Activated naive CD4-positive, alpha-beta T cell treated with anti-CD3 and anti-CD28 coated beads, Interleukin-2, amount 10 ng/mL, durations not matched to agents 7 days and 5 days (primary cell): ENCODE measurements around the gene STIM1.

Experiments
- CTCF ChIA-PET: fragments of 350-600 bp; sonication (Branson Sonifier 250); formaldehyde crosslinking; loops from one replicate; lab custom pipeline; 2021; ENCODE audit warnings: antibody characterized with exemption; lab: Charles Lee
- DNase-seq: peaks from one replicate; pipeline ENCODE4 v3.0.0-alpha.2; 2020
- H3K27ac Mint-ChIP-seq: one replicate; pipeline ENCODE4 v1.8.0; 2021; ENCODE audit warnings: mild to moderate bottlenecking, moderate library complexity, mixed read lengths
- H3K27me3 Mint-ChIP-seq: one replicate; pipeline ENCODE4 v1.8.0; 2021; ENCODE audit warnings: mild to moderate bottlenecking, mixed read lengths
- H3K36me3 Mint-ChIP-seq: one replicate; pipeline ENCODE4 v1.8.0; 2021; ENCODE audit warnings: mixed read lengths
- H3K4me1 Mint-ChIP-seq: one replicate; pipeline ENCODE4 v1.8.0; 2021; ENCODE audit warnings: mixed read lengths
- H3K4me3 Mint-ChIP-seq: one replicate; pipeline ENCODE4 v1.8.0; 2021; ENCODE audit warnings: mild to moderate bottlenecking, moderate library complexity, mixed read lengths
- H3K9me3 Mint-ChIP-seq: one replicate; pipeline ENCODE4 v1.8.0; 2021; ENCODE audit warnings: mixed read lengths

The STIM1 gene

GRCh38 chr11:3949125-3949524 is 93.7 kb downstream of the STIM1 start:
- DNase-seq: peak; percentile 54
- H3K9me3 Mint-ChIP-seq: peaks cover 10% of the 10 kb centered on the region
- H3K27me3 Mint-ChIP-seq: no peaks in the 10 kb centered on the region
- H3K36me3 Mint-ChIP-seq: peaks cover 75% of the 10 kb centered on the region
- no peak overlapping the region for H3K4me3 Mint-ChIP-seq
- H3K4me1 Mint-ChIP-seq: peaks cover 94% of the 10 kb centered on the region
- CTCF ChIA-PET: interaction anchor here (0.7 to 4.4 kb wide), 3 partner anchors 9 to 95 kb away, joined by 3 to 25 read pairs (median 9); partner anchors contain the start of gene STIM1
- H3K27ac Mint-ChIP-seq: peak overlapping the region; percentile 98

- DNase-seq: no peak
- CTCF ChIA-PET: interaction anchor here (0.7 to 4.4 kb wide), 5 partner anchors 16 to 98 kb away, joined by 3 to 25 read pairs (median 6); partner anchors contain the start of gene STIM1
- Mint-ChIP-seq H3K4me3 (peak overlapping the region; percentile 26), H3K27me3 (no peaks in the 10 kb centered on the region), H3K27ac (peak overlapping the region; percentile 93), H3K36me3 (peaks cover 75% of the 10 kb centered on the region), H3K9me3 (peaks cover 10% of the 10 kb centered on the region), H3K4me1 (peaks cover 97% of the 10 kb centered on the region)
Observed at GRCh38 chr11:3950996-3951660, 95.7 kb downstream of the STIM1 start.

- CTCF ChIA-PET: interaction anchor here (0.6 to 2.2 kb wide), 2 partner anchors 11 to 99 kb away, joined by 3 to 6 read pairs; no protein-coding TSS in a partner anchor
- DNase-seq: no peak
- Mint-ChIP-seq H3K27me3 (no peaks in the 10 kb centered on the region), H3K27ac (peak overlapping the region; percentile 29), H3K36me3 (peaks cover 71% of the 10 kb centered on the region), H3K9me3 (peaks cover 10% of the 10 kb centered on the region), H3K4me1 (peaks cover 88% of the 10 kb centered on the region), H3K4me3 (no peak overlapping the region)
Observed at GRCh38 chr11:3952715-3953114, 97.3 kb downstream of the STIM1 start.

GRCh38 chr11:3953327-3953726 is 97.9 kb downstream of the STIM1 start:
- peaks cover 72% of the 10 kb centered on the region for H3K36me3 Mint-ChIP-seq
- DNase-seq: no peak
- H3K9me3 Mint-ChIP-seq: peaks cover 10% of the 10 kb centered on the region
- H3K4me1 Mint-ChIP-seq: peaks cover 85% of the 10 kb centered on the region
- H3K27ac Mint-ChIP-seq: peak overlapping the region; percentile 46
- no peaks in the 10 kb centered on the region for H3K27me3 Mint-ChIP-seq
- H3K4me3 Mint-ChIP-seq: no peak overlapping the region
- CTCF ChIA-PET: interaction anchor here (2.2 kb wide), 1 partner anchor 100 kb away, joined by 6 read pairs; no protein-coding TSS in a partner anchor

- no peak for DNase-seq
- H3K9me3 Mint-ChIP-seq: peaks cover 10% of the 10 kb centered on the region
- peak overlapping the region; percentile 12 for H3K4me3 Mint-ChIP-seq
- CTCF ChIA-PET: interaction anchor here (1.0 to 1.7 kb wide), 5 partner anchors 10 to 111 kb away, joined by 3 to 7 read pairs (median 3); no protein-coding TSS in a partner anchor
- no peaks in the 10 kb centered on the region for H3K27me3 Mint-ChIP-seq
- peak overlapping the region; percentile 84 for H3K27ac Mint-ChIP-seq
- H3K36me3 Mint-ChIP-seq: peaks cover 61% of the 10 kb centered on the region
- peaks cover 82% of the 10 kb centered on the region for H3K4me1 Mint-ChIP-seq
Observed at GRCh38 chr11:3954448-3955298, 99.2 kb downstream of the STIM1 start.

GRCh38 chr11:3955299-3955665 is 99.8 kb downstream of the STIM1 start:
- H3K27me3 Mint-ChIP-seq: no peaks in the 10 kb centered on the region
- peak overlapping the region; percentile 84 for H3K27ac Mint-ChIP-seq
- H3K36me3 Mint-ChIP-seq: peaks cover 56% of the 10 kb centered on the region
- DNase-seq: no peak
- CTCF ChIA-PET: interaction anchor here (1.2 to 1.7 kb wide), 2 partner anchors 11 to 111 kb away, joined by 3 to 7 read pairs; no protein-coding TSS in a partner anchor
- peaks cover 10% of the 10 kb centered on the region for H3K9me3 Mint-ChIP-seq
- H3K4me1 Mint-ChIP-seq: peaks cover 76% of the 10 kb centered on the region
- peak overlapping the region; percentile 12 for H3K4me3 Mint-ChIP-seq

- CTCF ChIA-PET: interaction anchor here (1.7 kb wide), 1 partner anchor 10 kb away, joined by 7 read pairs; no protein-coding TSS in a partner anchor
- H3K27ac Mint-ChIP-seq: peak overlapping the region; percentile 16
Observed at GRCh38 chr11:3956038-3956437, 100.6 kb downstream of the STIM1 start.

GRCh38 chr11:3956748-3957147 is 101.3 kb downstream of the STIM1 start:
- CTCF ChIA-PET: no interaction called here
- Mint-ChIP-seq H3K36me3 (peaks cover 46% of the 10 kb centered on the region), H3K27me3 (no peaks in the 10 kb centered on the region), H3K4me1 (peaks cover 65% of the 10 kb centered on the region), H3K4me3 (no peak overlapping the region), H3K9me3 (peaks cover 10% of the 10 kb centered on the region), H3K27ac (peak overlapping the region; percentile 47)
- no peak for DNase-seq

More at GRCh38 chr11:3956038-3956437, 100.6 kb downstream of the STIM1 start:
- Mint-ChIP-seq H3K36me3 (peaks cover 50% of the 10 kb centered on the region), H3K9me3 (peaks cover 10% of the 10 kb centered on the region), H3K4me3 (no peak overlapping the region), H3K4me1 (peaks cover 69% of the 10 kb centered on the region), H3K27me3 (no peaks in the 10 kb centered on the region)
- no peak for DNase-seq

- Mint-ChIP-seq H3K4me1 (peaks cover 63% of the 10 kb centered on the region), H3K27me3 (no peaks in the 10 kb centered on the region), H3K36me3 (peaks cover 46% of the 10 kb centered on the region), H3K9me3 (peaks cover 10% of the 10 kb centered on the region), H3K27ac (no peak overlapping the region), H3K4me3 (no peak overlapping the region)
- CTCF ChIA-PET: interaction anchor here (0.8 to 4.3 kb wide), 6 partner anchors 9 to 115 kb away, joined by 3 to 20 read pairs (median 4); partner anchors contain the start of gene STIM1
- no peak for DNase-seq
Observed at GRCh38 chr11:3957437-3957836, 102.0 kb downstream of the STIM1 start.

GRCh38 chr11:3958281-3958680 is 102.8 kb downstream of the STIM1 start:
- H3K4me1 Mint-ChIP-seq: peaks cover 60% of the 10 kb centered on the region
- no peak overlapping the region for H3K4me3 Mint-ChIP-seq
- DNase-seq: no peak
- no peak overlapping the region for H3K27ac Mint-ChIP-seq
- H3K36me3 Mint-ChIP-seq: peaks cover 41% of the 10 kb centered on the region
- CTCF ChIA-PET: interaction anchor here (0.6 to 4.3 kb wide), 12 partner anchors 9 to 139 kb away, joined by 3 to 20 read pairs (median 3); partner anchors contain the start of gene STIM1
- no peaks in the 10 kb centered on the region for H3K27me3 Mint-ChIP-seq
- H3K9me3 Mint-ChIP-seq: peaks cover 10% of the 10 kb centered on the region

- Mint-ChIP-seq H3K4me1 (peaks cover 51% of the 10 kb centered on the region), H3K27ac (no peak overlapping the region), H3K36me3 (peaks cover 40% of the 10 kb centered on the region), H3K9me3 (peaks cover 7% of the 10 kb centered on the region), H3K27me3 (no peaks in the 10 kb centered on the region), H3K4me3 (no peak overlapping the region)
- no peak for DNase-seq
- CTCF ChIA-PET: interaction anchor here (0.7 to 4.3 kb wide), 7 partner anchors 12 to 113 kb away, joined by 3 to 20 read pairs (median 3); partner anchors contain the start of gene STIM1
Observed at GRCh38 chr11:3959015-3959902, 103.8 kb downstream of the STIM1 start.

- Mint-ChIP-seq H3K27me3 (no peaks in the 10 kb centered on the region), H3K27ac (no peak overlapping the region), H3K9me3 (peaks cover 3% of the 10 kb centered on the region), H3K36me3 (peaks cover 34% of the 10 kb centered on the region), H3K4me3 (no peak overlapping the region), H3K4me1 (peaks cover 44% of the 10 kb centered on the region)
- DNase-seq: no peak
- CTCF ChIA-PET: interaction anchor here (0.7 to 4.3 kb wide), 3 partner anchors 12 to 110 kb away, joined by 3 to 20 read pairs (median 7); partner anchors contain the start of gene STIM1
Observed at GRCh38 chr11:3959903-3960265, 104.4 kb downstream of the STIM1 start.

- H3K4me1 Mint-ChIP-seq: peaks cover 37% of the 10 kb centered on the region
- H3K27ac Mint-ChIP-seq: no peak overlapping the region
- peaks cover 29% of the 10 kb centered on the region for H3K36me3 Mint-ChIP-seq
- H3K9me3 Mint-ChIP-seq: no peaks in the 10 kb centered on the region
- CTCF ChIA-PET: no interaction called here
- H3K4me3 Mint-ChIP-seq: no peak overlapping the region
- no peak for DNase-seq
- H3K27me3 Mint-ChIP-seq: no peaks in the 10 kb centered on the region
Observed at GRCh38 chr11:3962406-3962840, 107.0 kb downstream of the STIM1 start.
